GM13976 (cell line): Measurements from ENCODE around the gene XXYLT1.

Experiments
- DNase-seq: peaks from one replicate; pipeline ENCODE4 v3.0.0; 2012; ENCODE audit warnings: low spot score
- in situ Hi-C: fragments of 300-500 bp; cut with MboI; formaldehyde crosslinking; loops from one replicate; pipeline ENCODE4 v1.12.0; 2022; ENCODE audit warnings: low sequenced_read_pairs, mixed read lengths, inconsistent platforms; ENCODE audit not compliant: unreplicated experiment
- TF ChIP-seq, protein P1 (sequence below): IDR thresholded peaks from 2 replicates; pipeline ENCODE4 v1.5.1; 2012; ENCODE audit warnings: borderline replicate concordance, mild to moderate bottlenecking; ENCODE audit not compliant: insufficient read depth; ENCODE audit errors: extremely low read depth, missing control alignments, control extremely low read depth

The XXYLT1 gene

GRCh38 chr3:195145579-195145978, 125.4 kb downstream of the XXYLT1 start:
- DNase-seq = no peak
- in situ Hi-C loops = no loop called here
- TF ChIP-seq, protein P1, sequence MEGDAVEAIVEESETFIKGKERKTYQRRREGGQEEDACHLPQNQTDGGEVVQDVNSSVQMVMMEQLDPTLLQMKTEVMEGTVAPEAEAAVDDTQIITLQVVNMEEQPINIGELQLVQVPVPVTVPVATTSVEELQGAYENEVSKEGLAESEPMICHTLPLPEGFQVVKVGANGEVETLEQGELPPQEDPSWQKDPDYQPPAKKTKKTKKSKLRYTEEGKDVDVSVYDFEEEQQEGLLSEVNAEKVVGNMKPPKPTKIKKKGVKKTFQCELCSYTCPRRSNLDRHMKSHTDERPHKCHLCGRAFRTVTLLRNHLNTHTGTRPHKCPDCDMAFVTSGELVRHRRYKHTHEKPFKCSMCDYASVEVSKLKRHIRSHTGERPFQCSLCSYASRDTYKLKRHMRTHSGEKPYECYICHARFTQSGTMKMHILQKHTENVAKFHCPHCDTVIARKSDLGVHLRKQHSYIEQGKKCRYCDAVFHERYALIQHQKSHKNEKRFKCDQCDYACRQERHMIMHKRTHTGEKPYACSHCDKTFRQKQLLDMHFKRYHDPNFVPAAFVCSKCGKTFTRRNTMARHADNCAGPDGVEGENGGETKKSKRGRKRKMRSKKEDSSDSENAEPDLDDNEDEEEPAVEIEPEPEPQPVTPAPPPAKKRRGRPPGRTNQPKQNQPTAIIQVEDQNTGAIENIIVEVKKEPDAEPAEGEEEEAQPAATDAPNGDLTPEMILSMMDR = no peak

- no peak for DNase-seq
- in situ Hi-C loops = no loop called here
- TF ChIP-seq, protein P1 = no peak
Measured at GRCh38 chr3:195143221-195143620, 127.7 kb downstream of the XXYLT1 start.

GRCh38 chr3:195142519-195142918, 128.4 kb downstream of the XXYLT1 start:
- TF ChIP-seq, protein P1 = no peak
- in situ Hi-C loops = no loop called here
- DNase-seq = no peak

GRCh38 chr3:195140816-195141793, 129.9 kb downstream of the XXYLT1 start:
- TF ChIP-seq, protein P1 = no peak
- in situ Hi-C loops = no loop called here
- no peak for DNase-seq

- in situ Hi-C loops = no loop called here
- TF ChIP-seq, protein P1 = no peak
- DNase-seq = no peak
Measured at GRCh38 chr3:195140410-195140809, 130.5 kb downstream of the XXYLT1 start.

- in situ Hi-C loops = loop anchor here (10.0 kb wide), 1 partner anchor 115 kb away; no protein-coding TSS in a partner anchor
- DNase-seq = no peak
Measured at GRCh38 chr3:195139876-195140240, 131.1 kb downstream of the XXYLT1 start.

More at GRCh38 chr3:195139876-195140240, 131.1 kb downstream of the XXYLT1 start:
- TF ChIP-seq, protein P1 = no peak
